Sigmoid colon (tissue), 7 donors: Measurements from ENCODE around the gene EMC8. TPM values are rescaled to one million over a fixed set of nuclear protein-coding genes. Genes with fewer than 3 reads are reported as not detected.
"Not testable (repeated sequence)": the region's sequence is repeated elsewhere in the genome, so short reads cannot be mapped to it uniquely, and the experiment has no call there.

Experiments used
- DNase-seq: peaks from one replicate; pipeline ENCODE4 v3.0.0-alpha.2; 2019
- H3K27ac ChIP-seq, 4 donors: fragments of 200-600 bp; sonication (generic); one replicate each; pipeline ENCODE4 v1.5.1; 2016 to 2019; ENCODE audit warnings: mild to moderate bottlenecking in 1 of 4
- H3K27me3 ChIP-seq, 3 donors: fragments of 200-600 bp; sonication (generic); one replicate each; pipeline ENCODE4 v1.5.1; 2019; ENCODE audit warnings: mild to moderate bottlenecking in 1 of 3
- H3K36me3 ChIP-seq, 4 donors: fragments of 200-600 bp; sonication (generic); one replicate each; pipeline ENCODE4 v1.5.1; 2016 to 2019
- H3K4me1 ChIP-seq, 4 donors: fragments of 200-600 bp; sonication (generic); one replicate each; pipeline ENCODE4 v1.5.1; 2017 to 2019
- H3K4me3 ChIP-seq, 4 donors: fragments of 200-600 bp; sonication (generic); one replicate each; pipeline ENCODE4 v1.5.1; 2017 to 2019; ENCODE audit warnings: mild to moderate bottlenecking in 2 of 4, moderate library complexity in 1 of 4
- H3K9me3 ChIP-seq, 4 donors: fragments of 200-600 bp in 3 of 4; sonication (generic) in 3 of 4; one replicate each; pipeline versions ENCODE4 v1.5.1 to v1.6.1; 2013 to 2019
- CTCF ChIP-seq, 4 experiments: fragments of 450-650 bp in 3 of 4; fragments of 200-600 bp in 1 of 4; IDR thresholded peaks; one replicate each; pipeline ENCODE4 v1.5.1; 2016 to 2019; ENCODE audit warnings: antibody characterized with exemption in 4 of 4, mild to moderate bottlenecking in 3 of 4, moderate library complexity in 2 of 4
- EP300 ChIP-seq, 4 donors: sonication (generic); formaldehyde crosslinking; IDR thresholded peaks; one replicate each; pipeline ENCODE4 v1.6.1; 2017; ENCODE audit warnings: antibody characterized with exemption in 4 of 4
- POLR2A ChIP-seq, 2 donors: fragments of 450-650 bp; IDR thresholded peaks; one replicate each; pipeline ENCODE4 v1.6.1; 2016; ENCODE audit warnings: antibody characterized with exemption in 2 of 2, mild to moderate bottlenecking in 2 of 2, moderate library complexity in 2 of 2
- POLR2AphosphoS5 ChIP-seq, 4 donors: sonication (generic); formaldehyde crosslinking; IDR thresholded peaks; one replicate each; pipeline ENCODE4 v1.6.1; 2017; ENCODE audit warnings: antibody characterized with exemption in 4 of 4
- WGBS, 2 donors: extraction: QIAGEN DNeasy Blood & Tissue Kit; methylation state at CpG; one replicate each; pipeline ENCODE4 v1.1.7; 2013; 5-methylcytosine and 5-hydroxymethylcytosine counted together
- intact Hi-C: fragments of 100-400 bp; cut with DNase I; formaldehyde crosslinking; loops from one replicate; pipeline ENCODE4 v1.15.1; 2023
- polyA plus RNA-seq, 3 donors: library from polyadenylated mRNA; stranded (reverse); fragments of 200-250 nt; gene quantifications; one replicate each; pipeline ENCODE4 v1.2.3, GENCODE V29; 2013
- total RNA-seq, 4 donors: library from RNA; depleted of rRNA; stranded (reverse); fragments of >200 nt; gene quantifications; one replicate each; pipeline ENCODE4 v1.1.0, GENCODE V29; 2016
- donor health status: healthy with polysubstance abuse.
- donor health status: Bipolar disorder and iron deficiency.
- donor health status: healthy.

EMC8 gene
- total and polyA plus RNA-seq, 7 donors, result 13.8 to 38.8 (median 23.7) TPM

- peak; percentile 89 for DNase-seq
- Histone ChIP-seq H3K4me3 (no peak overlapping the region), H3K36me3 (no peaks in the 10 kb centered on the region), H3K4me1 (peaks cover 0 to 10% (median 0%) of the 10 kb centered on the region in 4 donors), H3K27me3 (peaks cover 0 to 14% (median 4%) of the 10 kb centered on the region in 3 donors), H3K9me3 (no peaks in the 10 kb centered on the region), H3K27ac (no peak overlapping the region)
- TF ChIP-seq CTCF (IDR thresholded peaks at IDR 0.05) (peak; percentile 46 to 69 (median 63)), EP300 (IDR thresholded peaks at IDR 0.05) (no peak)
- WGBS, 2 donors, result 1 to 3% methylated on average over 10 of the region's 10 CpGs
- intact Hi-C loops, result loop anchor here (2.0 kb wide), 1 partner anchor 702 kb away; no protein-coding TSS in a partner anchor
Observed at GRCh38 chr16:85819245-85819644, 19.9 kb upstream of the EMC8 start.

- H3K27ac ChIP-seq, H3K36me3 ChIP-seq, H3K4me1 ChIP-seq, H3K9me3 ChIP-seq, intact Hi-C loops, H3K4me3 ChIP-seq: not testable (repeated sequence)
- DNase-seq, result peak; percentile 27
- H3K27me3 ChIP-seq, result peaks cover 0 to 14% (median 4%) of the 10 kb centered on the region in 3 donors
- 91 to 92% methylated on average over 6 of the region's 6 CpGs for WGBS, 2 donors
Observed at GRCh38 chr16:85817195-85817594, 17.9 kb upstream of the EMC8 start.

- 94 to 95% methylated on average over 14 of the region's 14 CpGs for WGBS, 2 donors
- Histone ChIP-seq H3K4me1 (peaks cover 0 to 6% (median 0%) of the 10 kb centered on the region in 4 donors), H3K4me3 (no peak overlapping the region), H3K9me3 (no peaks in the 10 kb centered on the region), H3K27ac (no peak overlapping the region), H3K36me3 (no peaks in the 10 kb centered on the region), H3K27me3 (peaks cover 0 to 19% (median 3%) of the 10 kb centered on the region in 3 donors)
- intact Hi-C loops, result no loop called here
- peak; percentile 51 for DNase-seq
- no peak for TF ChIP-seq EP300 (IDR thresholded peaks at IDR 0.05)
- TF ChIP-seq POLR2A (IDR thresholded peaks at IDR 0.05), result no peak
- TF ChIP-seq POLR2AphosphoS5 (IDR thresholded peaks at IDR 0.05), result no peak
- no peak for TF ChIP-seq CTCF (IDR thresholded peaks at IDR 0.05)
Observed at GRCh38 chr16:85816159-85816558, 16.8 kb upstream of the EMC8 start.

- no peak overlapping the region for H3K27ac ChIP-seq
- DNase-seq, result no peak
- intact Hi-C loops, result no loop called here
- H3K27me3 ChIP-seq, result peaks cover 0 to 12% (median 0%) of the 10 kb centered on the region in 3 donors
- no peak overlapping the region for H3K4me3 ChIP-seq
- no peaks in the 10 kb centered on the region for H3K4me1 ChIP-seq
- no peaks in the 10 kb centered on the region for H3K9me3 ChIP-seq
- WGBS, 2 donors, result 76 to 87% methylated on average over 20 of the region's 20 CpGs
- no peaks in the 10 kb centered on the region for H3K36me3 ChIP-seq
- TF ChIP-seq POLR2AphosphoS5 (IDR thresholded peaks at IDR 0.05), result no peak
- no peak for TF ChIP-seq CTCF (IDR thresholded peaks at IDR 0.05)
- no peak for TF ChIP-seq POLR2A (IDR thresholded peaks at IDR 0.05)
- no peak for TF ChIP-seq EP300 (IDR thresholded peaks at IDR 0.05)
Observed at GRCh38 chr16:85812811-85813700, 13.7 kb upstream of the EMC8 start.

GRCh38 chr16:85812031-85812807 is 12.9 kb upstream of the EMC8 start:
- H3K27ac ChIP-seq, result no peak overlapping the region
- 50 to 54% methylated on average over 37 of the region's 37 CpGs for whole genome bisulfite sequencing, 2 donors
- peaks cover 0 to 12% (median 0%) of the 10 kb centered on the region in 3 donors for H3K27me3 ChIP-seq
- TF ChIP-seq POLR2AphosphoS5 (IDR thresholded peaks at IDR 0.05) (no peak), POLR2A (IDR thresholded peaks at IDR 0.05) (no peak), CTCF (IDR thresholded peaks at IDR 0.05) (no peak), EP300 (IDR thresholded peaks at IDR 0.05) (no peak)
- H3K9me3 ChIP-seq, result no peaks in the 10 kb centered on the region
- DNase-seq, result no peak
- intact Hi-C loops, result no loop called here
- peaks cover 0 to 2% (median under 1%) of the 10 kb centered on the region in 4 donors for H3K36me3 ChIP-seq
- H3K4me3 ChIP-seq, result no peak overlapping the region
- no peaks in the 10 kb centered on the region for H3K4me1 ChIP-seq
